HG03342 (cell line): Measurements from ENCODE around the gene SNX27.

Source experiments
- ATAC-seq: cut with Tn5 transposase; IDR thresholded peaks from one replicate; pipeline ENCODE4 v1.9.1; 2021; ENCODE audit warnings: mild to moderate bottlenecking, moderate library complexity; ENCODE audit not compliant: unreplicated experiment

The SNX27 gene

DNA sequence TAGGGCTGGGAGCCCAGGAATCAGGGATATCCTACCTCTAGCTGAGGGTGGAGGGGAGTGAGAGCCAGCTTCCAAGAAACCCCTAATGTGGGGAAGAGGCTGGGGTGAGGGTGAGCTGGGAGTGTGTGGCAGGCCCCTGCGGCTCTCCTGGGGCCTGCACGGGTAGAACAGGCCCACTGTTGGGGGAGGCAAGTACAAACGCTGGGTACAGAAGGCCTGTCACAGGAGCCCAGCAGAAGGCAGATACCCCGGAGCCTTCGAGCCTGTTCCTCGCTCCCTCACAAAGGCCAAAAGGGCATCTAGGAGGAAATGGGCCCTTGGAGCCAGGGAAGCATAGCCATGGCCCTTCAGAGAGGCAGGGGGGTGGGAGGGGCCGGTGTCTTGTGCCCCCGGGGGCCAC lies 91.1 kb downstream of the SNX27 start:
- no peak for ATAC-seq

- no peak for ATAC-seq
Observed at GRCh38 chr1:151703813-151704212, 92.0 kb downstream of the SNX27 start.

DNA sequence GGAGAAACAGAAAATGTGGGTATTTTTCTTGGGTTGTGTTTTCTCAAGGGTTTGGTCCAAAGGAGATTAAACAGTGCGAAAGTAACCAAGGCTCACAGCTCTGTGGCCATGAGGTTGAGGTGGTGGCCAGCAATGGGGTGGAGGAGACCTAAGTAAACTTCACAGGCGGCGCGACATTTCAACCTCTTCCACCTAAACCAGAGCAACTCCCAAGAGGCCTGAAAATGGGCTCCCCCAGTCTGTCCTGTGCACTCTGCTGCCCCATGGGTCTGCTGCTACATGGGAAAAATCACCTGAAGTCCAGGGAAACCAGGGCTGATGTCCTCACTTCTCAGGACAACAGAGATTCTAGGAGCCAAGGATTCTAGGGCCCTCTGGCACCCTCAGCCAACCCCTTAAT lies 92.4 kb downstream of the SNX27 start:
- ATAC-seq = no peak

DNA sequence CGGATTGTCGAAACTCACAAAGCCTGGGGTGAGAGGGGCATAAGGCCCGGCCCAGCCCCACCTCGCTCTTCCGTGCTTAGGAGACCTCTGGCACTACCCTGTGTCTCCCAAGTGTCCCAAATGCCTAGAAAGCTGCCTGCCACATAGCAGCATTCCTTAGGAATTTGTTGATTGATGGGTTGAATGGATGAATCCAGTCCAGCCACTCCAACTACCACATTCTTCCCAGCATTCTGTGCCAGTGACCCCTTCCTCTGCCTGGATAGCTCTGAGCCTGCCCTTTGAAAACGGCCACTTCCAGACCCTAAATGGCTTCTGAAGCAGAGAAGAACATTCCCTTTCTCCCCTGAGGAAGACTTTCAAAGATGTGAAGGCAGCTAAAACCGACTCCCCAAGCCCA lies 93.3 kb downstream of the SNX27 start:
- no peak for ATAC-seq

GRCh38 chr1:151705753-151706463 lies 94.1 kb downstream of the SNX27 start:
- ATAC-seq = no peak

GRCh38 chr1:151706464-151707415 lies 94.9 kb downstream of the SNX27 start:
- no peak for ATAC-seq

DNA sequence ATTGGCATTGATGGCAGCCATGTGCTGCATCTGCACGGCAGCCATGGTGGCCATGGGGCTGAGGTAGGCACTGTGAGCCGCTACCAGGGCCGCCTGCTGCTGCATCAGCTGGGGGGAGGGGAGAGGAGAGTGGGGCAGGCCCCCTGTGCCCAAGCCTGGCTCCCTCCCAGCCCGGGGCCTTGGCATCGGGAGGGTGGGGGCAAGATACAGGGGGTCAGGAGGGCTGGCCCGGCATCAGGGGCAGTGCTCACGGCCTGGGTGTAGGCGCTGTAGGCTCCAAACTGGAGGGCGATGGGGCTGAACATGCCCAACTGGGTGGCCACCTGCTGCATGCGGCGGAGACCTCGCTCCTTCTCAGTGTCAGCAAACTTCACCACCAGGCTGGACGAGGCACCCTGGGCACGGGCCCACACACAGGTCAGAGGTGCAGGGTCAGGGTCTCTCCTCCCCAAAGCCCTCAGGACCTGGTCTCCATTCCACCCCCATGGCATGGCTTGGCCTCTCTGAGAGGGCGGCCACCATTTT lies 95.8 kb downstream of the SNX27 start:
- ATAC-seq = no peak

- no peak for ATAC-seq
Observed at GRCh38 chr1:151708891-151709290, 97.0 kb downstream of the SNX27 start.

GRCh38 chr1:151710187-151710840 lies 98.5 kb downstream of the SNX27 start:
- no peak for ATAC-seq

DNA sequence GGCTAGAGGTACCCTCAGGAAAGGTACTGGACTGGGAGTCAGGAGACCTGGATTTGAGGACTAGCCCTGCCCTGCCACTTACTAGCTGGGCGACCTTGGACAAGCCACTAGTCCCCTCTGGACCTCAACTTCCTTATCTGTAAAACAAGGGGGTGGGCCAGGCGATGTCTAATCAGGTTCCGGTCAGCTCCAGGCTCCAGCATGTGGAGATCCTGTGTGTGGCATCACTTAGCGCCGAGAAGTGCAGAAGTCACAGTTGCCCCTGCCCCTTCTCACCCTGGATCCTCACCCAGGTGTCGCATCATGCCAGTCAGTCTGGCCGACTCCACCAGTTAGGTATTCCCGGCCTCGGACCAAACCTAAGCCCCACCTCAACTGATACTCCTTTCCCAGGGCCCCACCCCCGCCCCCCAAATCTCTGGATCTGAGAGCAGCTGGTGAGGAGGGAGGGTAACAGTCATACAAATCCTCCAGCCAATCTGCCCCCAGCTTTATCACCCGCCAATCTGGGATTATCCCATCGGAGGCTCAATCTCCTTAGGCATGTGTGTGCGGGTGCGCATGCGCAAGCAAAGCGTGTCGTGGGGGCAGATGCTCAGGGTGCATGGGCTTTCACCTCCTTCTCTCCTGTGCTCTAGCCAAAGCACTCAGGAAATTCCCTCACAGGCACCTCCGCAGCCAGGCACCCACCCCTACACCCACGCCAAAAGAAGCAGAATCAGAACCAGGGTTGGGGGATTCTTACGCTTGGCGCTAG lies 99.4 kb downstream of the SNX27 start:
- no peak for ATAC-seq

DNA sequence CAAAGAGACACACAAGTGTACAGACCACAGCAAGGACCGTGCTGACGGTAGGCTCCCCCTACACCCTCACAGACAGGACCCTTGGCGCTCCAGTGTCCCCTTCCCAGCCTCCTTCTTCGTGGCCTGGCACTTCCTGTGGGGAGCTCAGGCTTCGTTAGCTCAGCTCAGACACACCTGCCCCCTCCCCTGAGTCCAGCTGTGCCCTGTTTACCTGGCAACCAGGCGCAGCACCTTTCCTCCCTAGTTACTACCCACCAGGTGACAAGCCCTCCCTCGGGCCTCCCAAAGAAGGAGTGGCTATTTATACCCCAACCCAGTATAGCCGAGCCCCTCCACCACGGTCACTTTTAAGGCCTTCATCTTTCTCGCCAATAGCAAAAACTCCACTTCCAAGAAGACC lies 100.1 kb downstream of the SNX27 start:
- ATAC-seq = no peak

DNA sequence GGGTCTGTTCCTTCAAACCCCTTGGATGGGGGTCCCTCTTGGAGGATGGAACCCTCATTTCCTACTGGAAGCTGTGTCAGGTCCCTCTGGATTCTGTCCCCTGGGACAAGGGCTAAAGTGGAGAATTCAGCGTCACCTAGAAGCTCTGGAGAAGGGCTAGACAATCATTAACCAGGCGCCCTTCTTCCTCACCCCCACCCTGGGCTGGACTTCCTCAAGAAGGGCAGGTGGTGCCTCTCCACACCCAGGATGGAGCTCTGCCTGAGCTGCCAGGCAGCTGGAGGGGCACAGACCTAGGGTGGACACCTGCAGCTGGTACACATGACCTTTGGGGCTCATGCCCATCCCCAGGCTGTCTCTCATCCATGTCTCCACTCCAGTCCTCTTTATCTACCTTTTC lies 101.2 kb downstream of the SNX27 start:
- no peak for ATAC-seq

DNA sequence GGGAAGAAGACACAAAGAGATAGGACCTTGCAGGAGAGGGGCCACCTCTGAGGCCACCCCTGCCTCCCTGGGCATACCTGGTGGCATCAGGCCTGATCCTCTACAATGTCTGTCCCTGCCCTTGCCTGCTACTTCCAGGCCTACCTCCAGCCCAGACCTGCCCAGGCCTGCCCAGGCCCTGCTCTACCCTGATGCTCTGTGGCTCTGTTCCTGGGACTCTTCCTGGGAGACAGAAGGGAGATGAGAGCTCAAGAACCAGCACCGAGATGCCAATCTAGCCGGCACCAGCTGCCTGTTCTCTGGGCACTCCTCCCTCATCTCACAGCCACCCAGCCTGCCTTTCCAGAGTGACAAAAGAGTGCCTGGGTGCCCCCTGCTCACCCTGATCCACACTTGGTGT lies 102.0 kb downstream of the SNX27 start:
- no peak for ATAC-seq

GRCh38 chr1:151714820-151715725 lies 103.2 kb downstream of the SNX27 start:
- no peak for ATAC-seq

- ATAC-seq = no peak
Observed at GRCh38 chr1:151715726-151716404, 104.0 kb downstream of the SNX27 start.

GRCh38 chr1:151716405-151716762 lies 104.5 kb downstream of the SNX27 start:
- ATAC-seq = no peak

- no peak for ATAC-seq
Observed at GRCh38 chr1:151716771-151717631, 105.2 kb downstream of the SNX27 start, which contains the start of gene CELF3. TSS of gene CELF3 (minus strand) at chr1:151716803. CDS start at chr1:151716020, 783 bp downstream.

GRCh38 chr1:151718011-151718431 lies 106.2 kb downstream of the SNX27 start:
- ATAC-seq = no peak
